ENCODE results near the gene PVALEF.

GRCh38 chr17:81130385-81131361 lies 34.6 kb upstream of the PVALEF start:
- TF ChIP-seq CTCF (IDR thresholded peaks at IDR 0.05; ENCODE audit: low read depth, low read length) (no peak), EZH2phosphoT487 (IDR thresholded peaks at IDR 0.05; ENCODE audit: low read depth) (no peak)
